IMR-90 (cell line): ENCODE measurements around the gene FBXL20. TPM values are rescaled to one million over a fixed set of nuclear protein-coding genes. Genes with fewer than 3 reads are reported as not detected.

Source experiments
- ATAC-seq: fragments of 200-7000 bp; cut with Tn5 transposase; 2 replicates; pipeline ENCODE4 v1.9.1; 2020; ENCODE audit warnings: low read depth, mild to moderate bottlenecking, moderate library complexity
- BruUV-seq: library from RNA; stranded (reverse); fragments of 400-500 nt; replicated peaks from 2 replicates; lab custom pipeline; 2021; lab: Mats Ljungman, UMichigan
- CTCF ChIA-PET: fragments of 300-600 bp; formaldehyde crosslinking; extraction: SDS; loops from one replicate; lab custom pipeline; 2021; ENCODE audit warnings: antibody characterized with exemption; lab: Yijun Ruan, JAX
- POLR2A ChIA-PET: fragments of 300-600 bp; sonication (Branson Sonifier 250); formaldehyde crosslinking; loops from one replicate; lab custom pipeline; 2022; ENCODE audit warnings: antibody characterized with exemption; ENCODE audit not compliant: unreplicated experiment; lab: Charles Lee
- DNase-seq: peaks from one replicate; pipeline ENCODE4 v3.0.0; 2013
- H2AFZ ChIP-seq: replicated peaks from 2 replicates; pipeline ENCODE3; 2013; ENCODE audit warnings: low read length, mild to moderate bottlenecking; ENCODE audit not compliant: poor library complexity
- H2AK5ac ChIP-seq: 2 replicates; pipeline ENCODE4 v1.6.1; 2013; ENCODE audit warnings: low read depth, low read length, inconsistent platforms
- H2AK9ac ChIP-seq: replicated peaks from 2 replicates; pipeline ENCODE3; 2013; ENCODE audit warnings: mild to moderate bottlenecking, low read depth, low read length, moderate library complexity; ENCODE audit not compliant: poor library complexity
- H2BK120ac ChIP-seq: 2 replicates; pipeline ENCODE4 v1.6.1; 2013; ENCODE audit warnings: low read depth, low read length, inconsistent platforms
- H2BK15ac ChIP-seq: 3 replicates; pipeline ENCODE4 v1.6.1; 2013; ENCODE audit warnings: low read depth, low read length, inconsistent platforms
- H2BK20ac ChIP-seq: 2 replicates; pipeline ENCODE4 v1.6.1; 2013; ENCODE audit warnings: low read depth, mild to moderate bottlenecking, inconsistent platforms, low read length, moderate library complexity
- H2BK5ac ChIP-seq: 2 replicates; pipeline ENCODE4 v1.6.1; 2013; ENCODE audit warnings: mild to moderate bottlenecking, low read depth, low read length, inconsistent platforms; ENCODE audit not compliant: poor library complexity, severe bottlenecking
- H3K14ac ChIP-seq: replicated peaks from 2 replicates; pipeline ENCODE4 v1.6.1; 2013; ENCODE audit warnings: low read depth, low read length, inconsistent platforms
- H3K18ac ChIP-seq: 2 replicates; pipeline ENCODE4 v1.6.1; 2013; ENCODE audit warnings: low read depth, low read length, control low read depth
- H3K23ac ChIP-seq: 2 replicates; pipeline ENCODE4 v1.6.1; 2013; ENCODE audit warnings: low read depth, low read length, inconsistent platforms
- H3K27ac ChIP-seq: 2 replicates; pipeline ENCODE4 v1.5.1; 2013; ENCODE audit warnings: mild to moderate bottlenecking, control low read depth, low read length; ENCODE audit not compliant: insufficient read depth
- H3K27me3 ChIP-seq: 2 replicates; pipeline ENCODE4 v1.6.1; 2013; ENCODE audit warnings: low read length; ENCODE audit not compliant: control insufficient read depth, insufficient read depth
- H3K36me3 ChIP-seq: 2 replicates; pipeline ENCODE4 v1.6.1; 2013; ENCODE audit warnings: low read length, mixed read lengths; ENCODE audit not compliant: control insufficient read depth, insufficient read depth
- H3K4ac ChIP-seq: 2 replicates; pipeline ENCODE4 v1.6.1; 2013; ENCODE audit warnings: low read depth, low read length, inconsistent platforms
- H3K4me1 ChIP-seq: 2 replicates; pipeline ENCODE4 v1.6.1; 2013; ENCODE audit warnings: low read length, mixed read lengths; ENCODE audit not compliant: control insufficient read depth, insufficient read depth
- H3K4me2 ChIP-seq: 2 replicates; pipeline ENCODE4 v1.6.1; 2013; ENCODE audit warnings: low read depth, mild to moderate bottlenecking, control low read depth, low read length, moderate library complexity
- H3K4me3 ChIP-seq: 2 replicates; pipeline ENCODE4 v1.5.1; 2013; ENCODE audit warnings: low read depth, mild to moderate bottlenecking, control low read depth, low read length, moderate library complexity; ENCODE audit not compliant: insufficient read depth
- H3K56ac ChIP-seq: 2 replicates; pipeline ENCODE4 v1.6.1; 2013; ENCODE audit warnings: low read length, inconsistent platforms; ENCODE audit not compliant: insufficient read depth; ENCODE audit errors: extremely low read depth
- H3K79me1 ChIP-seq, 2 experiments: 2 replicates each; pipeline ENCODE4 v1.6.1; 2013; ENCODE audit warnings: low read length in 2 of 2, inconsistent platforms in 1 of 2, low read depth in 1 of 2
- H3K9ac ChIP-seq: 2 replicates; pipeline ENCODE4 v1.6.1; 2013; ENCODE audit warnings: low read depth, low read length, control low read depth
- H3K9me1 ChIP-seq: 2 replicates; pipeline ENCODE4 v1.6.1; 2013; ENCODE audit warnings: low read length, inconsistent platforms; ENCODE audit not compliant: insufficient read depth
- H3K9me3 ChIP-seq: 2 replicates; pipeline ENCODE4 v1.6.1; 2013; ENCODE audit warnings: low read length; ENCODE audit not compliant: control insufficient read depth, insufficient read depth
- H4K20me1 ChIP-seq: 2 replicates; pipeline ENCODE4 v1.6.1; 2013; ENCODE audit warnings: low read length, inconsistent platforms; ENCODE audit not compliant: insufficient read depth
- H4K5ac ChIP-seq: 2 replicates; pipeline ENCODE4 v1.6.1; 2013; ENCODE audit warnings: mild to moderate bottlenecking, low read depth, low read length, control low read depth
- H4K8ac ChIP-seq, 2 experiments: 2 replicates each; pipeline ENCODE4 v1.6.1; 2013; ENCODE audit warnings: low read depth in 2 of 2, low read length in 2 of 2, control low read depth in 1 of 2, inconsistent platforms in 1 of 2
- H4K91ac ChIP-seq: 2 replicates; pipeline ENCODE4 v1.6.1; 2013; ENCODE audit warnings: low read depth, low read length, inconsistent platforms; ENCODE audit not compliant: insufficient read depth
- BHLHE40 ChIP-seq: fragments of 150-350 bp; IDR thresholded peaks from 2 replicates; pipeline ENCODE4 v1.6.1; 2016; ENCODE audit warnings: mild to moderate bottlenecking, low read depth, low read length
- CEBPB ChIP-seq: IDR thresholded peaks from 2 replicates; pipeline ENCODE4 v1.6.1; 2012; ENCODE audit warnings: low read depth, low read length, improper control_type of control experiment
- CHD1 ChIP-seq: IDR thresholded peaks from 2 replicates; pipeline ENCODE4 v1.6.1; 2012; ENCODE audit warnings: low read depth, low read length, improper control_type of control experiment
- CTCF ChIP-seq: conservative IDR thresholded peaks from 2 replicates; pipeline ENCODE4 v1.5.1; 2012; ENCODE audit warnings: mild to moderate bottlenecking, low read depth, low read length, improper control_type of control experiment
- ELK1 ChIP-seq: fragments of 150-350 bp; IDR thresholded peaks from 2 replicates; pipeline ENCODE4 v1.6.1; 2016; ENCODE audit warnings: low read depth, mild to moderate bottlenecking, low read length, moderate library complexity, borderline replicate concordance
- FOS ChIP-seq: fragments of 150-350 bp; IDR thresholded peaks from 2 replicates; pipeline ENCODE4 v1.6.1; 2016; ENCODE audit warnings: low read depth, low read length
- MAFK ChIP-seq: IDR thresholded peaks from 2 replicates; pipeline ENCODE4 v1.6.1; 2012; ENCODE audit warnings: low read depth, low read length, improper control_type of control experiment
- MAZ ChIP-seq: IDR thresholded peaks from 2 replicates; pipeline ENCODE4 v1.6.1; 2012; ENCODE audit warnings: low read depth, mild to moderate bottlenecking, low read length, improper control_type of control experiment, moderate library complexity, borderline replicate concordance
- MXI1 ChIP-seq: IDR thresholded peaks from 2 replicates; pipeline ENCODE4 v1.6.1; 2012; ENCODE audit warnings: low read depth, mild to moderate bottlenecking, low read length, moderate library complexity, borderline replicate concordance
- NFE2L2 ChIP-seq: fragments of 150-350 bp; IDR thresholded peaks from 2 replicates; pipeline ENCODE4 v1.6.1; 2016; ENCODE audit warnings: low read depth, mild to moderate bottlenecking, low read length
- POLR2A ChIP-seq: IDR thresholded peaks from 2 replicates; pipeline ENCODE4 v1.6.1; 2012; ENCODE audit warnings: mild to moderate bottlenecking, low read depth, low read length
- RCOR1 ChIP-seq: IDR thresholded peaks from 2 replicates; pipeline ENCODE4 v1.6.1; 2012; ENCODE audit warnings: mild to moderate bottlenecking, low read length, improper control_type of control experiment; ENCODE audit not compliant: insufficient replicate concordance
- RFX5 ChIP-seq: IDR thresholded peaks from 2 replicates; pipeline ENCODE4 v1.8.0; 2012; ENCODE audit warnings: low read depth, mild to moderate bottlenecking, low read length, moderate library complexity
- SMC3 ChIP-seq: fragments of 150-350 bp; IDR thresholded peaks from 2 replicates; pipeline ENCODE4 v1.6.1; 2016; ENCODE audit warnings: low read depth, mild to moderate bottlenecking, antibody characterized with exemption, low read length, moderate library complexity
- WGBS, 2 experiments: methylation state at CpG; one replicate each; pipeline versions ENCODE4 v1.1.5 to v1.1.7; 2013; ENCODE audit warnings: missing lambda C conversion rate in 2 of 2; ENCODE audit not compliant: insufficient read length in 1 of 2; ENCODE audit errors: extremely low coverage in 2 of 2; 5-methylcytosine and 5-hydroxymethylcytosine counted together
- dilution Hi-C: fragments of 300-500 bp; cut with HindIII; formaldehyde crosslinking; loops from one replicate; pipeline ENCODE4 v1.14.3; 2018; ENCODE audit warnings: low sequenced_read_pairs; ENCODE audit not compliant: unreplicated experiment
- in situ Hi-C: fragments of 300-500 bp; cut with MboI; formaldehyde crosslinking; loops from 3 replicates; pipeline ENCODE4 v1.14.3; 2019; ENCODE audit warnings: low sequenced_read_pairs, inconsistent platforms, mixed read lengths
- intact Hi-C: fragments of 100-400 bp; cut with micrococcal nuclease; formaldehyde crosslinking; loops from 2 replicates; pipeline ENCODE4 v1.10.0; 2022
- polyA plus RNA-seq, 3 experiments: library from polyadenylated mRNA; depleted of rRNA; stranded (reverse); fragments of >200 nt; gene quantifications; 2 replicates each; pipeline ENCODE4 v1.2.3, GENCODE V29; 2012; ENCODE audit warnings: low replicate concordance in 1 of 3
- total RNA-seq: library from RNA; depleted of rRNA; stranded (reverse); fragments of >200 nt; gene quantifications from 2 replicates; pipeline ENCODE4 v1.2.3, GENCODE V29; 2012
- TF ChIP-seq, protein P1 (sequence below): fragments of 150-350 bp; IDR thresholded peaks from 2 replicates; pipeline ENCODE4 v1.6.1; 2017; ENCODE audit warnings: mild to moderate bottlenecking, antibody characterized with exemption, low read length, low read depth

FBXL20 gene
- total and polyA plus RNA-seq, 2 of the 4 experiments (the other 2 are of a cell fraction), result 4.1 to 13.8 TPM

GRCh38 chr17:39224778-39225307, 176.6 kb downstream of the FBXL20 start:
- Histone ChIP-seq H4K20me1 (no peaks in the 10 kb centered on the region), H2AK9ac (no peak overlapping the region), H3K4me2 (no peak overlapping the region; the same call in 1 of the 2 replicates), H2AFZ (peak overlapping the region; percentile 26), H3K27me3 (peaks cover 54% of the 10 kb centered on the region), H3K79me1 (no peaks in the 10 kb centered on the region), H3K14ac (no peak overlapping the region), H3K4me1 (peaks cover 5% of the 10 kb centered on the region), H2BK120ac (no peak overlapping the region), H3K27ac (no peak overlapping the region), H3K4ac (no peak overlapping the region), H3K36me3 (no peaks in the 10 kb centered on the region), H3K9me3 (no peaks in the 10 kb centered on the region), H3K9ac (no peak overlapping the region), H3K18ac (no peak overlapping the region), H2BK15ac (no peak overlapping the region), H4K8ac (no peak overlapping the region), H3K56ac (no peak overlapping the region), H3K9me1 (no peaks in the 10 kb centered on the region), H4K5ac (no peak overlapping the region), H3K23ac (no peak overlapping the region), H2BK20ac (no peak overlapping the region), H2BK5ac (no peak overlapping the region), H3K4me3 (no peak overlapping the region), H2AK5ac (no peak overlapping the region), H4K91ac (no peak overlapping the region)
- DNase-seq (no peak), ATAC-seq (no peak)
- CTCF ChIA-PET, result no interaction called here
- WGBS, 2 experiments, result 1% methylated on average over 60 of the region's 68 CpGs; no CpG with 5 or more reads in 1 of the 2 experiments
- intact Hi-C loops (no loop called here), dilution Hi-C loops (no loop called here), in situ Hi-C loops (no loop called here)
- no TSS peak for BruUV-seq
- POLR2A ChIA-PET, result no interaction called here
- TF ChIP-seq MAZ, result no peak
- no peak for TF ChIP-seq RCOR1
- TF ChIP-seq NFE2L2, result no peak
- TF ChIP-seq POLR2A, result no peak
- TF ChIP-seq CEBPB, result no peak
- TF ChIP-seq BHLHE40, result no peak
- no peak for TF ChIP-seq SMC3
- TF ChIP-seq MAFK, result no peak
- TF ChIP-seq ELK1, result no peak
- no peak for TF ChIP-seq RFX5
- TF ChIP-seq CTCF, result no peak
- TF ChIP-seq, protein P1, sequence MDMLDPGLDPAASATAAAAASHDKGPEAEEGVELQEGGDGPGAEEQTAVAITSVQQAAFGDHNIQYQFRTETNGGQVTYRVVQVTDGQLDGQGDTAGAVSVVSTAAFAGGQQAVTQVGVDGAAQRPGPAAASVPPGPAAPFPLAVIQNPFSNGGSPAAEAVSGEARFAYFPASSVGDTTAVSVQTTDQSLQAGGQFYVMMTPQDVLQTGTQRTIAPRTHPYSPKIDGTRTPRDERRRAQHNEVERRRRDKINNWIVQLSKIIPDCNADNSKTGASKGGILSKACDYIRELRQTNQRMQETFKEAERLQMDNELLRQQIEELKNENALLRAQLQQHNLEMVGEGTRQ, result no peak
- no peak for TF ChIP-seq CHD1
- TF ChIP-seq FOS, result no peak
- TF ChIP-seq MXI1, result no peak
